Fibroblast of villous mesenchyme (primary cell): ENCODE measurements around the gene PRTN3. TPM values are rescaled to one million over a fixed set of nuclear protein-coding genes. Genes with fewer than 3 reads are reported as not detected.

Experiments used
- DNase-seq: peaks from one replicate; pipeline ENCODE4 v3.0.0-alpha.2; 2010; ENCODE audit warnings: low read depth
- H3K4me3 ChIP-seq: 2 replicates; pipeline ENCODE4 v1.5.1; 2011; ENCODE audit warnings: low read depth, mild to moderate bottlenecking, low read length
- total RNA-seq: library from RNA; depleted of rRNA; stranded (reverse); fragments of >200 nt; gene quantifications from 2 replicates; pipeline ENCODE4 v1.2.3, GENCODE V29; 2012
- TF ChIP-seq, protein P1 (sequence below): IDR thresholded peaks from 2 replicates; pipeline ENCODE4 v1.5.1; 2012; ENCODE audit warnings: low read depth, mild to moderate bottlenecking, low read length; ENCODE audit not compliant: insufficient read depth

Gene PRTN3
- total RNA-seq, 1 donor, result not detected

GRCh38 chr19:870963-871401, 30.2 kb downstream of the PRTN3 start:
- DNase-seq, result peak; percentile 55

GRCh38 chr19:871446-872265, 30.9 kb downstream of the PRTN3 start:
- H3K4me3 ChIP-seq, result peak overlapping the region; percentile 47
- peak; percentile 72 for DNase-seq
- TF ChIP-seq, protein P1, sequence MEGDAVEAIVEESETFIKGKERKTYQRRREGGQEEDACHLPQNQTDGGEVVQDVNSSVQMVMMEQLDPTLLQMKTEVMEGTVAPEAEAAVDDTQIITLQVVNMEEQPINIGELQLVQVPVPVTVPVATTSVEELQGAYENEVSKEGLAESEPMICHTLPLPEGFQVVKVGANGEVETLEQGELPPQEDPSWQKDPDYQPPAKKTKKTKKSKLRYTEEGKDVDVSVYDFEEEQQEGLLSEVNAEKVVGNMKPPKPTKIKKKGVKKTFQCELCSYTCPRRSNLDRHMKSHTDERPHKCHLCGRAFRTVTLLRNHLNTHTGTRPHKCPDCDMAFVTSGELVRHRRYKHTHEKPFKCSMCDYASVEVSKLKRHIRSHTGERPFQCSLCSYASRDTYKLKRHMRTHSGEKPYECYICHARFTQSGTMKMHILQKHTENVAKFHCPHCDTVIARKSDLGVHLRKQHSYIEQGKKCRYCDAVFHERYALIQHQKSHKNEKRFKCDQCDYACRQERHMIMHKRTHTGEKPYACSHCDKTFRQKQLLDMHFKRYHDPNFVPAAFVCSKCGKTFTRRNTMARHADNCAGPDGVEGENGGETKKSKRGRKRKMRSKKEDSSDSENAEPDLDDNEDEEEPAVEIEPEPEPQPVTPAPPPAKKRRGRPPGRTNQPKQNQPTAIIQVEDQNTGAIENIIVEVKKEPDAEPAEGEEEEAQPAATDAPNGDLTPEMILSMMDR, result no peak

More at GRCh38 chr19:870963-871401, 30.2 kb downstream of the PRTN3 start:
- H3K4me3 ChIP-seq, result no peak overlapping the region
- TF ChIP-seq, protein P1, result no peak

DNA sequence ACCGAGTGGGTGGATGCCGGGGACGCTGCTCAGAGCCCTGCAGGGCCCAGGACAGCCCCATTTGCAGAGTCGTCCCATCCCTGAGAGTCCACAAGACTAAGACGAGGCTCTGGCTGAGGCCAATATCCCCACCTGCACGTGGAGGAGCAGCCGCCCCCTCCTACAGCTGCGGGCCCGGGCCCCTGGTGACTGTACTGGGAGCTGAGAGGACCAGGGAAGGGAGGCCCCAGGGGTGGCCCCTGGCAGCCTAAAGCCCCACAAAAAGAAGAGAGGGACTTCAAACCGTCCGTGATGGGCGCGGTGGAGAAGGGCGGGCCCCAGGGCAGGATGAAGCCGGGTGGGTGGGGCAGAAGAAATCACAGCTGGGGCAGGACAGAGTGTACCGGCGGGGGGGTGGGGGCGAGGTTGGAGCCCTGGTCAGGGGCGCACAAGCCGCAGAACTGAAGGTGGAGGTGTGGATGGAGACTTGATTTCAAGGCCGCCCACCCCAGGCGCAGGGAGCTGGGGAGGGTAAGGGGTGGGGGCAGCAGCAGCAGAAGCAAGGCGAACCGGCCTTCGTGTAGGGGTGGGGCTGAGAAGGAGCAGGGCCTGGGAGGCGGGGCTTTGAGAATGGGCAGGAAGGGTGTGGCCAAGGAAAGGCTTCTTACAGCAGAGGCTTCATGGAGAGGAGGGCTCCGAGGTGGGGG, 31.6 kb downstream of the PRTN3 start:
- H3K4me3 ChIP-seq, result peak overlapping the region; percentile 47
- peak; percentile 93 for DNase-seq
- TF ChIP-seq, protein P1, result no peak

GRCh38 chr19:873084-873483, 32.3 kb downstream of the PRTN3 start:
- DNase-seq, result peak; percentile 90
- no peak overlapping the region for H3K4me3 ChIP-seq
- TF ChIP-seq, protein P1, result no peak

DNA sequence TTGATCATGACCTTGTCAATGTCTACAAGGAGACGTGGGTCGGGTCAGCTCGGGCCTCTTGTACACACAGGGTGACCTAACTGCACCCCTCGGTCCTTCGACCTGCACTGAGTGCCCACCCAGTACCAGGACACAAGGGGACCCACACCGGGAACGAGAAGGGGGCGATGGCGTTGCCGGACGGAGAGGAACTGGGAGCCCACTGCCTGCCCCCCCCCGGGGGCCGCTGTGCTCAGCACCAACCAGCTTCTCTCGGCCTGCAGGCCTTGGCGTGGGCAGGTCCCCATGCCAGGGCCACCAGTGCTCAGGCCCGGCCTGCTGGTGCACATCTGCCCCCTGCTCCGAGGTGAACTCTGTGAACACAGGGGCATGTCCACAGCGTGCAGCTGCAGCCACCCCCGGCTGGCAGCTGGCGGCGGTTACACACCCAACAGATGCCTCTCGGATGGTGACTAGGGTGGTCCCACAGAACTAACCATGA, 32.8 kb downstream of the PRTN3 start:
- no peak overlapping the region for H3K4me3 ChIP-seq
- no peak for DNase-seq
- TF ChIP-seq, protein P1, result no peak

DNA sequence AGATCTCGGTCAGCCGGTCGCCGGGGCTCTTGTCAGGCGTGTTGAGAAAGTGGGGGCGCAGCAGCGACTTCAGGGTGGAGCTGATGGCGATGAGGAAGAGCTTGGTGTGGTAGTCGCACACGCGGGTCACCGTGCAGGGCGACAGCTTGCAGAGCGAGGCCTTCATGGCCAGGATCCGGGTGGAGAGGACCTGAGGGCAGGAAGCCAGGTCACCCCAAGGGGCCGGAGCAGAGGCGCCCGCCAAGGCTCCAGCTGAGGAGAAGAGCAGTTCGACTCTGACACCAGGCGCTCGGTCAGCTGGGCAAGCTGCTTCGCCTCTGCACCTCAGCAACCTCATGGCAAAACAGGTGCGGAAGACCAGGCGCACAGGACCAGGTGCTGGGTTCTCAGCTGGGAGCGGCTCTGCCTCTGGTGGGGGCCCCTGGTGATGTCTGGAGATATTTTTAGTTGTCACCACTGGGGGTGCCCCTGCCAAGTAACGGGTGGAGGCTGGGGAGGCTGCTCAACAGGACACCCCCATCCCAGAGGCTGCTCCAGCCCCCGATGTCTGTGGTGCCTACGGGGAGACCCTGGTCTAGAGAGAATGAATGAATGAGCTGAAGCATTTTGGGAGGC, 34.6 kb downstream of the PRTN3 start:
- TF ChIP-seq, protein P1, result no peak
- DNase-seq, result no peak
- no peak overlapping the region for H3K4me3 ChIP-seq
